GM19463 (cell line): Measurements from ENCODE around the gene CEP131.
"Not testable (repeated sequence)": the region's sequence is repeated elsewhere in the genome, so short reads cannot be mapped to it uniquely, and the experiment has no call there.

ENCODE experiments used
- ATAC-seq: cut with Tn5 transposase; IDR thresholded peaks from one replicate; pipeline ENCODE4 v1.9.1; 2021; ENCODE audit warnings: mild to moderate bottlenecking, moderate library complexity; ENCODE audit not compliant: unreplicated experiment

The CEP131 gene

GRCh38 chr17:81228834-81229665 lies 6.3 kb upstream of the CEP131 start:
- no peak for ATAC-seq

DNA sequence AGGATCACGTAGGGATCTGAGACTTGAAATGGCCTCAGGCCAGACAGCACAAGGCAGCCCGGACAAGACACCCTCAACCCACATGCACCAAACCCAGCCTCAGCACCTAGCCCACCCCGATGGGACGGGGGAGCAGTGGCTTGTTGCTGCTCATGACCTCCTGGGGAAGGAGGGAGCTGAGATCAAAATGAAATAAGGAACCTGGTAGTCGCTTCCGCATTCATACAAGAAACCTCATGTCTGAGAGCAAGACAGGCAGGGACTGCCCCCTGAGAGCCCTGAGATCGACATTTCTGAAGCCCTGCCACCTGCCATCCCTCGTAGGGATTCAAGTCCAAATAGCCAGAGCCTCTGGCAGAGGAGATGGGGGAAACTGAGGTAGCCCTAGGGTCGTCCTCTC lies 5.7 kb upstream of the CEP131 start:
- no peak for ATAC-seq

GRCh38 chr17:81227630-81228029 lies 4.9 kb upstream of the CEP131 start:
- not testable (repeated sequence) for ATAC-seq

DNA sequence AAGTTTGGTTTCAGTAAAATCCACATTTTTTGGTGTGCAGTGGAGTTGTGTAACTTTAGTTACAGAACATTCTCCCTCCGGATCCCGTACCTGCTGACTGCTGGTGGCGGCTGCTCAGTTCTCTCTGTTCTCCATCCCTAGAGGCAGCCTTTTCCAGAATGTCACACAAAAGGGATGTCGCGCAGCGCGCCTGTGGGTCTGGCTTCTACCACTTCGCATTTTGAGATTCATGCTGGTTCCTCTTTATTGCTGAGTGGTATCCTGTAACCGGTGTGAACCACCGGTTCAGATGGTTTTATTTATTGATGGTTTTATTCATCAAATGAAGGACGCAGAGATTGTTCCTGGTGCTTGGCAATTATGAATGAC lies 981 bp upstream of the CEP131 start:
- ATAC-seq: no peak

DNA sequence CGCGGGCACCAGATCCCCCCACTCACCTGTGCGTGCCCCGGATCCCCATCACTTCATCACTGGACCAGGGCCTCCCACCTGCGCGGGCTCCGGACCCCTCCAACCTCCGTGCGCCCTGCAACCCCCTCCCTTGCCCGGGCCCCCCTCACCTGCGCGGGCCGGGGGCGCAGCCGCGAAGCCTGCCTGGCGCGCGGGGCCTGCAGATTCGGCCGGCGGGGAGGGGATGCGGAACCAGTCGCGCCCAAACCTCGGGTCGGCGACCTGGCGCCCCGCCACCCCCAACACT lies 202 bp downstream of the CEP131 start:
- no peak for ATAC-seq

DNA sequence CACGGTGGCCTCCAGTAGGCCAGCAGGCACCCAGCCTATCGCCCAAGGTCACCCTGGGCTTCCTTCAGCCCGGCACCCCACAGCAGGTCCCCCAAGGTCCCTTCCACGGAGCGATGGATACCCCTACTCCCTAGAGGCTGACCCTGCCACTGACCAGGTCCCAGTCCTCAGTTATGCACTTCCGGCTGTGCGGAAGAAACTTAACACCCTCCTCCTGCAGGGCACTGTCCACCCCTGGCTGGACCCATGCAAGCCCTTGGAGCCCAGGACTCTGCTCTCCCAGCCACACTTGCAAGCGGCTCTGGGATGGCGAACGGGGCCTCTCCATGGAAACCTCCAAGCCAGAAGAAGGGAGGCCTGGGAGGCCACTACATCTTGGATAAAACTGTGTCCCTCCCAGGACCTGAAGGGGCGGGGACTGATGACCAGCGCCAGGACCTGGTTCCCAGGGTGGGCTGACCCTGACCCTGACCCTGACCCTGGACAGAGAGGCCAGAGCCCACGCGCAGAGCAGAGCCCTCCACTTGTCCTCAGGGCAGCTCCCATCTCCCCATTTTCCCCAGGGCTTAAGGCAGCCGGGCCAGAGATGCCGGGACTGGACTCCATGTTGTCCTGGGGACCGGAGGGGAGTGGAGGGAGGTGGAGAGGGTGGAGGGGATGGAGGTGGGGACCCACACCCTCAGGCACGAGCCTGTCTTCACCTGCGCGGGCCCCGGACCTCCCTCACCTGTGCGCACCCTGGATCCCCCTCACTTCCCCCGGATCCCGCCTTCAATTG lies 734 bp downstream of the CEP131 start:
- no peak for ATAC-seq

DNA sequence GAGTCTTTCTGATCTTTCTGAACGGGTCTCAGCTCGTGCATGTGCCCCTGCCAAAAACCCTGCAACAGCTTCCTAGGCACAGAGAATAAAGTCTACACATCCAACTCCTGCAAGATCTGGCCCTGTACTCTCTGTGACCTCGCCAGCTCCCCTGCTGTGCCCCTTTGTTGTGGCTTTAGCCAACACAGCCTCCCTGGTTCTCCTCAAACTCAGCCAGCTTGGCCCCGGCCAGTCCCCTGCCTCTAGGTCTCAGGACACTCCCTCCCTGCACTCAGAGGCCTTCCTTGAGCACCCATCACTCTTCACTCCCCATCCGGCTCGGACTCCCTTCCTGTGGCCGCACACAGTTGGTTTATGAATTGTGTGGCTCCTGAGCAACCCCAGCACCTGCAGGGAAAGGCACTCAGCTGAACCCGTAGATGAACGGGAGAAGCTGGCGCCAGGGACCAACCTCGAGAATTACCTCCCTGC lies 1.4 kb downstream of the CEP131 start:
- no peak for ATAC-seq

DNA sequence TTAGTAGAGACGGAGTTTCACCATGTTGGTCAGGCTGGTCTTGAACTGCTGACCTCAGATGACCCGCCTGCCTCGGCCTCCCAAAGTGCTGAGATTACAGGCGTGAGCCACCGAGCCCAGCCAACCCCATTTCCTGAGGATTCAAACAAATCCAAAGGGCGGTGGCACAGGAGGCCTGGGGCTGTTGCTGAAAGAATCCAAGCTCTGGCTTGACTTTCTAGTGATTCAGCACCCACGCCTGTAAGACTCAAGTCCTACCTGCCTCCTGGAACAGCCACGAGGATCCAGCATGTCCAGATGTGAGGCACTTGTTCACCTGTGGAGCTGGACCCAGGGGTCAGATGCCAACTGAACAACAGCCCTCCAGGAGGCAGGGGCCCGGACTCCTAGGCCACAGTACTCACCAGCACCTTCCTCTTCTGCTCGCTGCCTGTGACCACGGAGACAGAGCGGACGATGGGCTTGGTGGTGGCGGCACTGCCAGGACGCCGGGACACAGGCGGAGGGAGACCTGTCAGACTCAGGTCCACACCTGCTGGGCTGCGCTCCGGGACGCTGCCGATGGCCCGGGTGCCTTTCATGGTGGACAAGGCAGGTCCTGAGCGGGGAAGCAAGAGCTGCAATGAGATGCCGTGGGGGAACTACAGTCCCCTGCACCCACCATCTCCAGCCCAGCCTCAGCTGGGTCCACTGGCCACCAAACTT lies 3.1 kb downstream of the CEP131 start:
- ATAC-seq: no peak

DNA sequence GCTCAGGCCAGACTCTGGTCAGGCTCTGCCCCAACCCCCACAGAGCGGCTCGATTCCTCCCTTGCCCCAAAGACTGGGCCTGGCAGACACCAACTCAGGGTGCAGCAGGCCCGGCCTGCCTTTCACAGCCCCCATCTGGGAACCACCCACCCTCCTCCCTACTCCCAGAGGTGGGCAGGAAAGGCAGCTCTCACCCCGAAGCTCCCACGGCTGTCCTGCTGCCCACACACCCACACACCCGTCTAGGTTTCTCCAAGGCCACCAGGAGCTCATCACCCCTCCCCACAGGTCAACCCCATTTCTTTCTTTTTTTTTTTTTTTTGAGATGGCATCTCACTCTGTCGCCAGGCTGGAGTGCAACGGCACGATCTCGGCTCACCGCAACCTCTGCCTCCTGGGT lies 3.8 kb downstream of the CEP131 start:
- ATAC-seq: no peak

GRCh38 chr17:81218459-81218858 lies 4.3 kb downstream of the CEP131 start:
- ATAC-seq: no peak

DNA sequence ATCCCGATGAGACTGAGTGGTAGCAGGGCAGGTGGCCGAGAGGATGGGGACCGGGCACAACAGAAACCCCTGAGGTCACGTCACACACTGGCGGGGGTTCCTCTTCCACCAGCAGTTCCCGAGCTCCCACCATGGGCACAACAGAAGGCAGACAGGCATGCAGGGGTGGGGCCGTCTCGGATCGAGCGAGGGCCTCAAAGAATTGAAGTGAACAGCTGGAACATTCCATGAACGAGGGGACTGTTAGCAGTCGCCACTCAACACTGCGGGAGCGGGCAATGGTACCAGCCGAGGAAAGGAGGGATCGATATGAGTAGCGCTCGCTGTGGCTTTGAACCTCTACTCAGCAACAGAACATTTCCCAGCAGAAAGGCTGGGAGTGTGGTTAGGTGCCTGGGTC lies 5.3 kb downstream of the CEP131 start:
- no peak for ATAC-seq

DNA sequence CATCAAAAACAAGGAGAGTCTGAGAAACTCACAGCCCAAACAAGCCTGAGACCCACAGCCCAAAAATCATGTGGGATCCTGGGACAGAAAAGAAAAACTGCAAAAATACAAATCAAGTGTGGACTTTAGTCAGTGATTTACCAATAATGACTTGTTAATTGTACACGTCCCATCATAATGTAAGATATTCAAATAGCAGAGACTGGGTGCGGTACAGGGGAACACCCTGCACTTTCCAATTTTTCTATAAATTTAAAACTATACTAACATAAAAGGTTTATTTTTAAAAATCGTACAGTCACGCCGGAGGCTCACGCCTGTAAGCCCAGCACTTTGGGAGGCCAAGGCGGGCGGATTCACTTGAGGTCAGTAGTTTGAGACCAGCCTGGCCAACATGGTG lies 8.8 kb downstream of the CEP131 start:
- no peak for ATAC-seq

GRCh38 chr17:81212365-81212764 lies 10.4 kb downstream of the CEP131 start:
- ATAC-seq: no peak

GRCh38 chr17:81210868-81211267 lies 11.9 kb downstream of the CEP131 start:
- ATAC-seq: no peak

DNA sequence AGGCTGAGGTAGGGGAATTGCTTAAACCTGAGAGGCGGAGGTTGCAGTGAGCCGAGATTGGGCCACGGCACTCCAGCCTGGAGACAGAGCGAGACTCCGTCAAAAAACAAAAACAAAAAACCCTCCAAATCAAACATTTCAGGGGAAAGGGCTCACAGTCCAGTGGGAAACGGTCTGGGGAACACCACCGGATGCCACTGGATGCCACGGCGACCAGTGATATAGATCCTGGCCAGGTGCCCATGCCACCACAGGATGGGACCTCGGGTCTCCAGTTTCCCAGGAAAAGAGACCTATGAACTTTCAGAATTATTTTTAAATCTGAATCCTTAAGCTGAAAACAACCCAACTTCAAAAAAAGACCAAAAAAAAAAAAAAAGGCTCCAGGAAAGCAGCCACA lies 12.3 kb downstream of the CEP131 start:
- no peak for ATAC-seq

GRCh38 chr17:81209141-81209540 lies 13.6 kb downstream of the CEP131 start:
- no peak for ATAC-seq

- ATAC-seq: no peak
Measured at GRCh38 chr17:81208651-81209050, 14.1 kb downstream of the CEP131 start.

DNA sequence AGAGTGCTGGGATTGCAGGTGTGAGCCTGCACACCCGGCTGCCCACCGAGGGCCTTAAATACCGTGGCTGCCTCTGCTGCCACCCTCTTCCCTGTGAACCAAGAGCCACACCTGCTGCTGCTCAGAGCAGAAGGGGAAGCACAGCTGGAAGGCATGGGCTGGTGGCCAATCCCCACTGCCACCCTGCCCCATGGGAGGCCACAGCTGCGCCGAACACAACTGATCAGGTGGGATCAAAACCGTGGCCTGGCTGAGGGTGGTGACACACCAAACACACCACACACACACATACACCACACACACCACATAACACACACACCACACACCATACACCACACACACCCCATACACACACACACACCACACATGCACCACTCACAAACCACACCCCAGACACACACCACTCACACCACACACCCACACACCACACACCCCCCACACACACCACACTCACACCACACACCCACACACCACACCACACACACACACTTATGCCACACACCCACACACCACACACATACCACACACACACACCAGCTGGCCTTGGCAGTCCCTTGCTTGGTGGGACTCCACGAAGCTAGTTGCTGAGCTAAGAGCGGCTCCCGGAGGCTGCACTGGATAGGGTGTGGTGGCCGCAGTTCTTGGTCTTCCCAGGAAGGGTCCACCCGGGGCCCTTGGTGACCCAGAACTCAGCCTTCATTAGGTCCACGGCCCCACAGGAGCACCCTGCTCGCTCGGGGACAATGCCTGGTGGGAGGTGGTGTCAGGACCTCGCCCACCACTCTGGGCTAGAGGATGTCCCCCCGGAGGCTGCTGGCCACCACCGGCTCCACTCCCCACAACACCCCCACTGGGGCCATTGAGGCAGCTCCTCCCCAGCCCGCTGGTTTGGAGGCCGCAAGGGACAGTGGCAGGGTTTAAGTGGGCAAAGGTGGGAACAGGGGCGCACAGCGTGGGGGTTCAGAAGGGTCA lies 14.9 kb downstream of the CEP131 start:
- ATAC-seq: no peak

- no peak for ATAC-seq
Measured at GRCh38 chr17:81206657-81207056, 16.1 kb downstream of the CEP131 start.

GRCh38 chr17:81206166-81206565 lies 16.6 kb downstream of the CEP131 start:
- ATAC-seq: no peak

DNA sequence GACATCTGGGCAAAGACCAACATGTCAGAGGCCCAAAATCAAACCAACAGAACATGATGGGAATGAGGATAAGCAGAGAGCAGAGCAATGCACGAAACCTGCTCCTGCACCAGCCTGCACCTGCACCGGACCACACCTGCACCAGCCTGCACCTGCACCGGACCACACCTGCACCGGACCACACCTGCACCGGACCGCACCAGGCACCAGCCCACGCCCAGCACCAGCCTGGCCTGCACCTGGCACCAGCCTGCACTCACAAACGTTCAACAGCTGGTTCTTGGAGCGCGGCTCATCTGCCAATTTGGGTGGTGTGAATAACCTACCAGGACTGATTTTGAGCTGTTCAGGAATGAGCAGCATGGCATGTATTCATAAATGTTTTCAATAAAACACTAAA lies 18.2 kb downstream of the CEP131 start:
- ATAC-seq: no peak
